NOMO-1 (cell line): ENCODE data around the gene NPAS3.

Experiments used
- DNase-seq, 2 experiments: peaks; one replicate each; lab custom pipeline; 2025; ENCODE audit not compliant: unreplicated experiment in 2 of 2; lab: John Stamatoyannopoulos, UW

Gene NPAS3

DNA sequence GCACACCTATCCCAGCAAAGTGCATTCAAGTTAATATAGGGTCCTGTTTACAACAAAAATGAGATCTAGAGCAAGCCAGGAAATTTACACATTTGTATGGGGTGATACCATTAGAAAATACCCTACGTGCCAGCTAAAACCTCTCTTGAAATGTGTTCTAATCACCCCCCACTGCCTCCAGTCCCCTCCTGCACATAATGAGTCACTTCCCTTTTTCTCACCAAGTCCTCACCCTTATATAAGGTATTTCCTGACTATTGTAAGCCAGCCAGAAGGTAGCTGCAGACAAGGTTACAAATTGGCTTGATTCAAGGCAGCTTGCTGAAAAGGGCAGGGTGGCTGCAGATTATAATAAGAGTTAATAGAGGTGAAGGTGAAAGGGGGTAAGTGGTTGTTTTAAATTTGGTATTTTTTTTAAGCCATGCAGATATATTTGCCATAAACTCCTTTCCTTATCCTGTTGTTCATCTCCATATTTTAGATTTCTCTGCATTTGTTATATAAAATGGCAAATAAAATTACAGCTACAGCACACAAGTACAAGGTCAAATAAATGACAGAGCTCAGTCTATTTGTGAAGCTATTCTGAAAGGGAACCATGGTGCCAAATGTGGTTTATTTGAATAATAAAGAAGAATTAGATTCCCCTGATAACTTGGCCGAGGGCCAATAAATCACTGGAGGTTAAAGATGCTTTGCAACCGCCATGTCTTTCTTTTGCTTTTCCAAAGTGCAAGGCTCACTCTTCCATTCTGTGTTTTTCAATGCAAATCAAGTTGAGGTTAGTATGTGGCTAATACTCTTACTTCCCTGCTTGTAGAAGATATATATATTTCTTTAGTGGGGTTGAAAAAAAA, 626.3 kb downstream of the NPAS3 start:
- peak; percentile 21 to 30 for DNase-seq

DNA sequence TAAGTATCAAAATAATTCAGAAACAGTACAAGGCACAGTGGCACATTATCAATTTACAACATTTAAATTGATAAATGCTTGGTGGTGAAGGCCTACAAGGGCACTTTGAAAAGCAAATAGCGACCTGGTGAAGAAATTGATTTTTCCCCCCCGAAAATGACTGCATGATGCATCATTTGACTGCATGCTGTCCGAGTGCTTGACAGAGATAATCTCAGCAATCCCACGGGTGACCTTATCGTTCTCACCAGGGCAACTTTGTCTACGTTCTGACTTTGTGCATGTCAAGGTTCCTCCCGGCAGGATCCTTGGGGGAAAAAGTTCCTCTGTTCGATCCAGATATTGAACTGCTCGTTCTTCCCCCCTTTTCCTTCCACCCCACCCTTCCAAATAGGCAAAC, 627.4 kb downstream of the NPAS3 start:
- no peak for DNase-seq

DNA sequence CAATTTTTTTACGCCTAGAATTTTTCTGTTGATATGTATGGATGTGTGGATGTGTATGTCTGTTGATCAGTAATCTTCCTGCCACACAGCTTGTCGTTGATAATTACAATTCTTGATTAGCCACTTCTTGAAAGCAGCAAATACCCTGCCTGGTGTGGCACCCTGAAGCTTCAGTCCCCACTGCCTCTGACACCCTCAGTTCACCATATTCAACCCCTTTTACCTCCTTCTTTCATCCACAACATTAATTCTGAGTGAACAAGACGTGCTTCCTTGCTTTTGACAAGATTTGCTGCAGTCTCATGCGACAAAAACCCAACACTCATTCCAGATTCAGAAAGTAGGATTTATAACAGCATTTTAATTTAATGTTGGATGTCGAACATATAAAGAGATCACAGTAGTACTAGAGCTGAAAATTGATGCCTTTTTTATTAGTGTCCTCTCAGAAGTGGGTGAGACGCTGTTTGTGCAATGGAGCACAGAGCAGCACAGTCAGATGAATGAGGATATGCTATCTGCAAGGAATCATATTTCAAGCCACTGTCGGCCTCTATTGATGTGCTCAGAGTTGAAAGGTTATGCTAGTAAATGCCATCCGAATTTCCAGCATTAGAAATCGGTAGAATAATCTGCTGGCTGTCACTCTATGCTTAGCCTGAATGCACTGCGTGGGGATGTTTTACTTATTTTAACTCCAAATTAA, 628.5 kb downstream of the NPAS3 start:
- no peak for DNase-seq

DNA sequence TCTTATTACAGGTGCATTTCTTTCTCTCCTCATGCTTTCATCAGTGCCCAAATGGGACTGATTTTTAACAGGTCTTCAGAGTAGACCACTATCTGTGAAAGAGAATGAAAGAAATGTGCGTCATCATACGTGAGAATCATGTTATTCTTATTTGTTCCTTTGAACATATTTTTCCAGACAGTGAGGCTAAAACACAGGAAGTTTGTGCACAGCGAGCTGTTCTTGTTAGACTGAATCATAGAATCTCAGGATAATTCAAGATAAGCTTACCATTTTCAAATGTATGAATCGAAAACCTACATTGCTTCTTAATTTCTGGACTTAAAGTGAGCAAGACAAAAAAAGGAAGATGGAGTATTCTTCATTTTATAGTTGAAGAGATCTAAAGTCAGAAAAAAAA, 629.1 kb downstream of the NPAS3 start:
- no peak for DNase-seq

DNA sequence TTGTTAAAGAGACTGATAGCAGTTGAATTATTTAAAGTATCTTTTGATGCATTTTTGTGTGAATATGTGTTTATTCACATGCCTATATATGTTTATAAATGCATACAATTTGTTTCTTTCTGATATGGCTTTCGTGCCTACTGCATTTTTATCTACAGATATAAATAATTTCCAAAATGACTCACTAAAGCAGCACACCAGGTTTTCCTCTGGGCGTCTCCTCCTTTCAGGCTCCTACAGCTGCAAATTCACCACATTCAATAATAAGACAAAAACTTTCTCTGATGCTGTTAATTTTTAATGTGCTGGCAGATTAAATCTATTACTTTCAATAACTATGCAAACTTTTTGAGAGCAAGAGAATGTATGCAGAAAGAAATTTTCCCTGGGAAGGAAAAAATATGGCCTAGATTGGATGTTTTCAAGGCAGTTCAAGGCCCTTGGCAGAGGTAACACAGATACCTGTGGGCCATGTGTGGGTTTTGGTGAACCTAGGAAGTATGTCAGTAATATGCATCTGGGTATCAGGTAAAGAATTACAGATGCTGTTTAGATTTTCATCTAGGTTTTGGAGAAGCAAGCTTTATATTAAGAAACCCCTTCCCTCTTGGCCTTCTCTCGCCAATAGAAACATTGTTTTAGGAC, 630.4 kb downstream of the NPAS3 start:
- no peak for DNase-seq

DNA sequence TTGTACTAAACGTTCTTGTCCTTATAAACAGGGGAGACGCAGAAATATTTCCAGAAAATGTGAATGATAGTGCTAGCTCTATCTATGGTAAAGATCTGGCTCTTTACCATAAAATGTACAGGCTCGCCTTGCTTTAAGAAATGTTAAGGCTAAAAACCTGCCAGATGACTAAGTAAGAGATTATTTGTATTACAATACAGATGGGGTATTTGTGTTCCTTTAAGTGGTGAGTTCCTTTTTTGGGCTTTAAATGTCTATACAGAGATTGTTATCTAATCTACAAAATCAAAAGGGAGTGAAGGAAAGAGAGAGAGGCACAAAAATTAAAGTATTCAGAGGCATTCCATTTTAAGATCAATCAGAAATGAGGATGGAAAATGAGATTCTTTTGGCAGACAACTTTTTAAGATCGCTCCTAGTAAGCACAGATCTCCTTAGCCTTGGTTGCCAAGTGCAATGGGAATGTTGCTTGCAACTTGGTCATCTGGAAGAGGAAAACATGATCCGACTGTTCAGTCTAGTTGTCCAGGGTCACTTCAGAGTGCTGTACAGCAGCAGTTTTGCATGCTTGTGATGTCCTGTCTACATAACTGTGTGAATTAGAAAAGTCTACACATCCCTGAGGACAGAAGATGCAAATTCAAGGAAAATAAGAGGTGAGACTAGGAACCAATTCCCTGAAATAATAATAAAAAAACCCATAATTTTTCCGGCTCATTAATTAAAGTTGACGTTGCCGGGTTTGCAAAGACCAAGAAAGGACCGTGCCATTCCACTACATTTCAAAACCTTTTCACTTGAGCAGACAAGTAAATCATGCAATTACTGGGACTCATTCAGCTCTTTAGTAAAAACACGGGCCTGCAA, 631.4 kb downstream of the NPAS3 start:
- no peak for DNase-seq

DNA sequence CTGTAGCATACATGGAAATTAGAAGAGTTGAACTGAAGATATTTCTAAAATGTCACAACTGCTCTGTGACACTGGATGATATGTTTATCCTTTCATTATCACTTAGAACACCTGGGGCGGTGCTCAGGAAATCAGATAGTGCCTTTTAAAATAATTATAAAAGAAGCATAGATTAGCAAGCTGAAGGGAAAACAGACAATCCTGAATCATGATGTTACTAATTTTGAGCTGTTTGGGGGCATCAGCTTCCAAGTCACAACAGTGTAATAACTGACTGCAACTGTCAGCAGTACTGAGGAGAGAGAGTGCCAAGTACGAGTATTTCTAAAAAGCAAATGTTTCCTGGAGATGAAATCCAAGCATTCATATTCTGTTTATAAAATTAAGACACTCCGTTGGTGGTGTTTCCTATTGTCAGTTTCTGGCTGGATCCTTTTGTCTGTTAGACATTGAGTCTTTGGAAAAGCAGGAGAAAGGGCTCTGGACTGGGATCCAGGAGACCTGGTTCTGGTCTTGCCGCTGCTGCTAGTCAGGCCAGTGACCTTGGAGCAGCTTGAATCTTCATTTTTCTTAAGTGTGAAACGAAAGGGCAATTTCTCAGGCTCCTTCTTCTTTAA, 632.1 kb downstream of the NPAS3 start:
- DNase-seq = no peak

DNA sequence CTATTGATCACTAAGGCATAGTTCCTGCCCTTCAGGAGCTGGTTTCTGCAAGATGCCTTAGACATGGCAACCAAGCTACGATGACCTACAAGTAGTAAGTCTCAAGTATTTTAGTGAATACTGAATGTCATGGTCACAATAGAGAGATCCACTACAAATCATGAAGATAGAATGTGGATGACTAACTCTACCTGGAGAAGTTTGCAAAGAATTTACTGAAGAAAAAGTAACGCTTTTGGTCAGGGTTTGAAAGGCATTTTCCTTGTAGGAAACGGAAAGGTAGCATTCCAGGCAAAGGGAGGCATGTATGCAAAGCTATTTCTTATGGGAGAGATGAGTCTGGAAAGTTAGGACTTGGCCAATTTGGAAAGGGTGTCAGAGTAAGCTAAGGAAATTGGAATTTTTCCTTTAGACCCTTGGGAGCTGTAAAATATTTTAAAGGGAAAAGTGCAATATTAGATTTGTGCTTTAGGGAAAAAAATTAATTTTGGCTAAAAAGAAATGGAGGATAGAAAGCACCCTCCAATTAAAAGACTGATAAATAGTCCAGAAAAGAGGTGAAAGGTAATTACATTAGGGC, 634.7 kb downstream of the NPAS3 start:
- DNase-seq = no peak

DNA sequence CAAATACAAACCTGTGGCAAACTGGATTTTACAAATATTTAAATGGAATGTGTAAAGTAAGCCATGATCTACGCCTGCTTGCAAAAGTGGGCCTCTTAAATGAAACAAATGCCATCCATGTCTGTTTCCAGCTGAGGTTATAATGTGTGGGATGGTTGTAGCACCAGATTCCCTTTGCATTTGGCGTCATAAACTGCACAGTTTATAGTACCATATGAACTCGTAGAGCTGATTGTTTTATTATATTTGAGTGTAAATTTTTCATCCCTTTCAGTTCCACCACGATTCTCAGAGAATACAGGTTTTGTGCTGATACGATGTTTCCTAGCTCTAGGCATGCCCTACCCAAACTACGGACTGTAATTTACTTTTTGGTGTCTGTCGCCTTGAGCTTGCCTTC, 637.3 kb downstream of the NPAS3 start:
- no peak for DNase-seq

DNA sequence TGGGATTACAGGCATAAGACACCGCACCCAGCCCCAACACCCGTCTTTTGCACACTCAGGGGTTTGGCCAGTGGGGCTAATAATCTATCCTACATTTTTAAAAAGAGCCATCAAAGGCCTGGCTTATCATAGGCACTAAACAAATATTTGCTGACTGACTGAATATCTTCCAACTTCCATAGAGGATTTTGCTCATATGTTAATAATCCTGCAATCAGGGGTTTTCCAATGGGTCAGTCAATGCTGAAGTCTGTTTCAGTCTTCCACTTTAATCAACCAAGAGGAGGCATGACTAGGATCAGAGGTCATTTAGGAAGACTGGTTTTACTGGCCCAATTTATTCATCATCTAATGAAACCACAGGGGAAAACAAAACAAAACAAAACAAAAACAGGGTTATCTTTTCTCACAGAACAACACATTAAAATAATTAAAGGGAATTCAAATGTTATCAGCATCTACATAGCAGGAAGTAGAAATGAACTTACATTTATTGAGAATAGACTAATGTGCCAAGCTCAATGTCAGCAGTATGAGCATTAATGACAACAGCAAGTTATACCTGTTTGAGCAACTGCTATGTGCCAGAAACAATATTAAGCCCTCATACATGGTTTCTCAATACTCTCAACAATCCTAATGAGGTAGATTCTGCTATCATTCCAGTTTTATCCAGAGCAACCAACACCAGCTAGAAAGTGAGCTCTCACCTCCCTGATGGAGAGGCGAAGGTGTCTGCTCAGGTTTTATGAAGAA, 640.0 kb downstream of the NPAS3 start:
- DNase-seq = no peak

DNA sequence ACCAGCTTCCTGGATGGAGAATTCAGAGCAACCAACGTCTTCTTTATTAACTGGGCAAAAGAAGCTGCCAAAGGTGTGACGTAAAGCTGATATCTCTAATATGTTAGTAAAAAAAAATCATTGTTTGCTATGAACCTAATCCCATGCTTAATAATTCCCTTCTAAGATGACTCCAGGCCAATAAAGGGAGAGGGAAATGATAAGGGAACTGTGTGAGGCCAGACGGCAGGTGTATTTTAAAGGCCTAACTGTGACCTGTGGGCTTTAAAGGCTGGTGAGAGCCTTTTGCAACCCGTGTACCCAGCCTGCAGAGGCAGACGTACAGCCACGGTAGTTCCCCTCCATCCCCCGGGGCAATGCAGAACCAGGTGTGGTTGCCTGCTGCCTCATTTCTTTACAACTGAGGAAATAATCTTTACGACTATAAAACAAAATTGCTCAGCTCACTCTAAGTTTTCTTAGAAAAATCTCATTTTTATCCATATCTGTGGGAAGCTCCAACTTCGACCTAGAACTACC, 641.6 kb downstream of the NPAS3 start:
- no peak for DNase-seq

DNA sequence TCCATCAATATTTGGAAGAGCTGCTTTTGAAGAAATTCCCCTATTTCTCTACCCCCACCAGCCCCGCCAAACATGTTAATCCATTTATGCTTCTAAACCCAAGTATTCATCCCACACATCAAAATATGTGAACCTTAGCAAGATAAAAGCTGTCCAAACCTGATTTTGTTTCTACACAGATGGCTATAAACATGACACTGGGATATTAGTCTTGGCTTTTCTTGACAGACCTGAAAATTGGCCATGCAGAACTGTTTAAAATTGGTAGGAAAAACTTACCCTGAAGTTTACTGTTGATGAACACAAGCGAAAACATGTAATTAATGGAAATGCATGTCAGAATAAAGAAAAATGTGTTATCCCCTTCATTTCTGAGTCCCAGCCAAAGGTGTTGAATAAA, 642.2 kb downstream of the NPAS3 start:
- no peak for DNase-seq

DNA sequence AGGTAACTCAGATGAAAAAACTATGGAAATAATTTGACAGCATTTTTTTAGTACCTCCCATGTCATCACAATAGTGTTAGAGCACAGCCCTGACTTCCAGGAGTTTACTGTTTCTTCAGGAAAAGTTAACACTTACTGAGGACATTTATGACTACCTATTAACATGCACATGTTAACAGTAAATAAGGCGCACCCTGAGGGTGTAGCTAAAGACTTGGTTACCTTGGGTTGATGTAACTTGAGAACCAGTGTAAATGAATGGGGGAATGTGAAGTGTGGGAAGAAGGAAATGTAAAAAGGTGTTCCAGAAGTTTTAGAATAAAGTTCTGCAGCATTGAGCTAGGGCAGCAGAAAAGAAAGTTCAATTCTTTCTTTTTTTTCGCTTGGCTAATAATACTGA, 646.0 kb downstream of the NPAS3 start:
- DNase-seq = no peak

DNA sequence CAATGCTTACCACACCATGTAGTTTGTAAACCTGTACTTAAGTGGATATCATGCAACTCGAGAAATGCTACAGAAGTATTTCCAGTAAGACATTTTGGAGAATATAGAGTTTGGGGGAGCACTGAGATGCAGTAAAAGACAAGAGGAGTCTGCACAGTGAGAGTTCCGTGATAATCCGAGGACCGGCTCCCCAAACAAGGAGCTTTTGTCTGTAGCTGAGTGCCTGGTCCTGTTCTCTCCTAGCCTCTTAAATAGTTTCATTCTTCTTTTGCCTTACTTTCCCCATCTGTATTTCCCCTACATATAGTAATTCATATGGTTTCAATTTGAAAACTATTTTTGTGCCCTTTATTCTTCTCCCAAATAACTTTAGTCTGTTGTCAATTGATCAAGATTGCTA, 648.1 kb downstream of the NPAS3 start:
- no peak for DNase-seq

DNA sequence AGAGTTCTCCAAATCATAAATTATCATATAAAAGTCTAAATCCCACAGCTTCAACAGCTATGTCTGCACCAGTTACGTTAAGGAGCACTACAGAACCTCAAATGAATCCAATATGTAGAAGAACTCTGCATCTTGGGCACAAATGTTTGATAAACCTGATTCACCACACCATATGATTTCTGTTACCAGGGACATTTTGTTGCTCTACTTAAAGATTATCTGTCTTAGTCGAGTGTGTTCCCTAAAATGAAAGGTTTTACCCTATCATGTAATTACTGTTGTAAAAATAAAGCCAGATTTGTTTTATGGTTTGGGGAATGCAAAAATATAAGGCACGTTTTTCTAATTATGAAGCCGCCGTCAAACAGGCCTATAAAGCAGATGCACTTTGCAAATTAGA, 649.1 kb downstream of the NPAS3 start:
- no peak for DNase-seq

DNA sequence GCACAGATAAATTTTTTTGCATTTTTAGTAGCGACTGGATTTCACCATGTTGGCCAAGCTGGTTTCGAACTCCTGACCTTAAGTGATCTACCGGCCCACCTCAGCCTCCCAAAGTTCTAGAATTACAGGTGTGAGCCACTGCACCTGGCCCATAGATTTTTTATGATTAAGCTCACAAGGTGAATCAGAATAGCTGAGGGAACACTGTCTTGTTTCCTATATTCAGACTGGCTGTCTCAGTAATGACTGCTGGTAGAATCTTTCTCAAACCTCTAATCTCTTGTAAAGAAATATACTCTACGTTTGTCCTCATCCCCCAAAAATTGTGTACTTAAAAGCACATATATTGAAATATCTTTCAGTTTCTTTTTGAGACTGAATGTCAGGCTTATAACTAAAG, 650.1 kb downstream of the NPAS3 start:
- DNase-seq = no peak

DNA sequence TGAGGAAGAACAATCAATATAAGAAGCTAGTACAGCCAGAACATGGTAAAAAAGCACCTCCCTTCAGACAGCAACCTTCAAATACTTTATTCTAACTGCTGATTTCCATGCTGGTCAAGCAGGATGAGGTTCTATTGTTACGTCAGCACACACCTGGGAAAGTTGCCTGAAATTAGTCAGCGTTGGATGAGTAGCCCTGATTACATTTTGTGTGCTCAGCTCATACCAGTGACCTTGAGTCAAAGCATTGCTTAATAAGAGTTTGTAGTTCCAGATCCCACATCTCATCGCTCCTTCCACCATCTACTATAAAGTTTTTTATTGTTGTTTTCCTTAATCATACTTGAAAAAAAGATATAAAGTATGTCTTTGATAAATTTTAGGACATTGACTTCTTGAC, 650.7 kb downstream of the NPAS3 start:
- DNase-seq = no peak

DNA sequence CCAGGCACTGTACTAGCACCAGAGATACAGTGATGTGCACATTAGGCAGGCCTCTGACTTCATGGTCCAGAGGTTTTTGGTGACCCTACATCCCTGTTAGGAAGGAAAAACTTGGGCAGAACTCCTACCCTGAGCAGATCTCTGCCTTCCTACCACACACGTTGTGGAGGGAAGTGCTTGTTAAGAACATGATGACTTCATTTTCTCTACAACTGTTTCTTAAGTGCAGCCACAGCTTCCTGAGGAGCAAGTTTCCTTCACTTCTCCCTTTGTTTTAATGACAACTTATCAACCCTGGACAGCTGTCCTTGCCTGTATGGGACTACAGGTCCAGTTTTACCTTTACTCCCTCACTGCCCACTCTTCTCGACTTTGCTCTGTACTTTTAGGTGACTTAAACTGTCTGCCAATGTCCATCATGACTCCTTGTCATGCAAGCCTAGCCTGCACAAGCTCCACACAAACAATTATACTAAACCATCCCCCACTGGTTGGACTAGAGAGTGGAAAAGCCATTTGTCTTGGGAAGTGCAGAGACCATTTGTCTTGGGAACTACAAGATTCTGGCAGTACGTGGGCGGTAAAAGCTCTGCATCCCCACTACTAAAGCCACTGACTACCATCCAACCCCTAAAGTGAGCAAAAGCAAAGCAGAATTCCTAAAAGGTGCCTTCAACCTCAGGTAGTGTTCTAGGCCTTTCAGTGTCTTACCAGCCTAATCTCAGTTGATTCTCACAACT, 652.4 kb downstream of the NPAS3 start:
- no peak for DNase-seq
